Lung (tissue), 12 donors: ENCODE results near the gene TPRA1. TPM values are rescaled to one million over a fixed set of nuclear protein-coding genes. Genes with fewer than 3 reads are reported as not detected.

Experiments used
- ATAC-seq: fragments of 200-7000 bp; cut with Tn5 transposase; one replicate; pipeline ENCODE4 v1.9.1; 2020; ENCODE audit warnings: moderate number of reproducible peaks; ENCODE audit not compliant: insufficient read depth, low FRiP score
- DNase-seq, 3 donors: peaks; one replicate each; pipeline ENCODE4 v3.0.0-alpha.2; 2013 to 2017
- H3K27ac ChIP-seq, 2 donors: one replicate each; pipeline ENCODE4 v1.5.1; 2013; ENCODE audit warnings: mild to moderate bottlenecking in 2 of 2, moderate library complexity in 2 of 2, control low read depth in 1 of 2, inconsistent platforms in 1 of 2, low read depth in 1 of 2, low read length in 1 of 2
- H3K27me3 ChIP-seq, 3 donors: one replicate each; pipeline ENCODE4 v1.5.1; 2013; ENCODE audit warnings: low read length in 2 of 3; ENCODE audit not compliant: control insufficient read depth in 3 of 3, insufficient read depth in 3 of 3
- H3K36me3 ChIP-seq, 4 donors: one replicate each; pipeline ENCODE4 v1.5.1; 2013; ENCODE audit warnings: low read length in 4 of 4, mild to moderate bottlenecking in 1 of 4, moderate library complexity in 1 of 4; ENCODE audit not compliant: control insufficient read depth in 4 of 4, insufficient read depth in 4 of 4
- H3K4me1 ChIP-seq, 5 donors: one replicate each; pipeline ENCODE4 v1.5.1; 2013; ENCODE audit warnings: low read length in 5 of 5, mild to moderate bottlenecking in 2 of 5, moderate library complexity in 1 of 5; ENCODE audit not compliant: control insufficient read depth in 5 of 5, insufficient read depth in 5 of 5
- H3K4me3 ChIP-seq: one replicate; pipeline ENCODE4 v1.5.1; 2013; ENCODE audit warnings: mild to moderate bottlenecking, control low read depth, moderate library complexity
- H3K9ac ChIP-seq, 2 donors: one replicate each; pipeline ENCODE4 v1.5.1; 2013; ENCODE audit warnings: low read length in 2 of 2, control low read depth in 1 of 2; ENCODE audit not compliant: insufficient read depth in 1 of 2
- H3K9me3 ChIP-seq, 4 donors: one replicate each; pipeline ENCODE4 v1.5.1; 2013; ENCODE audit warnings: low read length in 3 of 4, mild to moderate bottlenecking in 1 of 4, moderate library complexity in 1 of 4; ENCODE audit not compliant: control insufficient read depth in 4 of 4, insufficient read depth in 3 of 4
- whole genome bisulfite sequencing, 2 donors: extraction: QIAGEN DNeasy Blood & Tissue Kit; methylation state at CpG; one replicate each; pipeline ENCODE4 v1.1.7; 2013; 5-methylcytosine and 5-hydroxymethylcytosine counted together
- polyA plus RNA-seq, 2 donors: library from polyadenylated mRNA; stranded (reverse); fragments of 200-250 nt; gene quantifications; one replicate each; pipeline ENCODE4 v1.2.1, GENCODE V29; 2013
- total RNA-seq, 2 donors: library from RNA; depleted of rRNA in 1 of 2; stranded (reverse); fragments of >200 nt in 1 of 2; gene quantifications; one replicate each; pipeline ENCODE4 v1.2.1, GENCODE V29; 2014 to 2021
- TF ChIP-seq, protein P1 (sequence below): IDR thresholded peaks from 2 replicates; pipeline ENCODE4 v1.5.1; 2012; ENCODE audit warnings: mild to moderate bottlenecking; ENCODE audit errors: control extremely low read depth, extremely low read depth
- donor health status: control.
- donor health status: control.
- donor health status: Bipolar disorder and iron deficiency.
- donor health status: healthy.
- donor health status: DM: yes; HTN: yes; CAD: no.

The TPRA1 gene
- total and polyA plus RNA-seq, 4 donors, result 28.9 to 53.2 (median 38.0) TPM

DNA sequence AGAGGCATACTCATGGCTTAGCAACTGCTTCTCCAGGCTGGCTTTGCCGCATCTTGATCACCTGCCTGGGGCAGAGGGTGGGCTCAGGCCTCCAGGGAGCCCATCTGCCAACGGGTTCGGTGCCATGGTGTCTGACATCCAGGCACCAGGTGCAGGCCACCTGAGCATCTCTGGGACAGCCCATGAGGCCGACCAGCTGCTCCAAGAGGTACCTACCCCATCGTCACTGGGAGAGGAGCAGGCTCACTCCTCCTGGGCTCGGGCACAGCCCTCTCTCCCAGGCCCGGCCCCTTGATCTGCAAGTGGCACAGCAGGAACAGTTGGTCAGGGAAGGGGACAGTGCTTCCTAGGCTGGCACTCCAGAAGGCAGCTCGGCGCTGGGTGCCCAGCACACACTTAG, 21.9 kb downstream of the TPRA1 start:
- no peak overlapping the region for H3K9ac ChIP-seq
- H3K27ac ChIP-seq, result no peak overlapping the region
- no peak for ATAC-seq
- no peak for DNase-seq
- TF ChIP-seq, protein P1, sequence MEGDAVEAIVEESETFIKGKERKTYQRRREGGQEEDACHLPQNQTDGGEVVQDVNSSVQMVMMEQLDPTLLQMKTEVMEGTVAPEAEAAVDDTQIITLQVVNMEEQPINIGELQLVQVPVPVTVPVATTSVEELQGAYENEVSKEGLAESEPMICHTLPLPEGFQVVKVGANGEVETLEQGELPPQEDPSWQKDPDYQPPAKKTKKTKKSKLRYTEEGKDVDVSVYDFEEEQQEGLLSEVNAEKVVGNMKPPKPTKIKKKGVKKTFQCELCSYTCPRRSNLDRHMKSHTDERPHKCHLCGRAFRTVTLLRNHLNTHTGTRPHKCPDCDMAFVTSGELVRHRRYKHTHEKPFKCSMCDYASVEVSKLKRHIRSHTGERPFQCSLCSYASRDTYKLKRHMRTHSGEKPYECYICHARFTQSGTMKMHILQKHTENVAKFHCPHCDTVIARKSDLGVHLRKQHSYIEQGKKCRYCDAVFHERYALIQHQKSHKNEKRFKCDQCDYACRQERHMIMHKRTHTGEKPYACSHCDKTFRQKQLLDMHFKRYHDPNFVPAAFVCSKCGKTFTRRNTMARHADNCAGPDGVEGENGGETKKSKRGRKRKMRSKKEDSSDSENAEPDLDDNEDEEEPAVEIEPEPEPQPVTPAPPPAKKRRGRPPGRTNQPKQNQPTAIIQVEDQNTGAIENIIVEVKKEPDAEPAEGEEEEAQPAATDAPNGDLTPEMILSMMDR, result no peak
- no peaks in the 10 kb centered on the region for H3K9me3 ChIP-seq
- peaks cover 0 to 4% (median 0%) of the 10 kb centered on the region in 5 donors for H3K4me1 ChIP-seq
- H3K36me3 ChIP-seq, result peaks cover 0 to 24% (median 21%) of the 10 kb centered on the region in 4 donors
- no peak overlapping the region for H3K4me3 ChIP-seq
- WGBS, 2 donors, result 89 to 94% methylated on average over 9 of the region's 9 CpGs
- no peaks in the 10 kb centered on the region for H3K27me3 ChIP-seq

DNA sequence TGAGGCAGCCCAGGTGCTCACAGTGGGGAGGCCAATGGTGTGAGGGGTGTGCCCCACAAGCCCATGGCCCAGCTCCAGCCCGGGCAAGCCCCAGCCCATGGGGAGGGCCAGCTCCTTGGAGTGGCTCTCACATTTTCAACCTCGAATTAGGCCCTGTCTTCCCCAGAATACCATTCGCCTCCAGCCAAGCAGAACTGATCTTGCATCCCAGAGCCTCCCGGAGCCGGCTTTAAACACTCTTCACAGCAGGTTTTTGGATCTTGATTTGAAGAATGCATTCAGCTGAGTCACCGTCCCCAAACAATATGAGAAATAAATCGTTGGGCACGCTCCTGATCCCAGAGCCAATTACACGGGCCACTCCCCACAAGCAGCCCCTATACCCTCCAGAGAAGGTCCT, 23.7 kb downstream of the TPRA1 start:
- 69 to 85% methylated on average over 9 of the region's 9 CpGs for WGBS, 2 donors
- no peak overlapping the region for H3K4me3 ChIP-seq
- H3K36me3 ChIP-seq, result peaks cover 0 to 18% (median 11%) of the 10 kb centered on the region in 4 donors
- DNase-seq (no peak), ATAC-seq (no peak)
- H3K27ac ChIP-seq, result no peak overlapping the region
- H3K27me3 ChIP-seq, result no peaks in the 10 kb centered on the region
- no peak overlapping the region for H3K9ac ChIP-seq
- TF ChIP-seq, protein P1, result no peak
- H3K4me1 ChIP-seq, result no peaks in the 10 kb centered on the region
- H3K9me3 ChIP-seq, result no peaks in the 10 kb centered on the region

DNA sequence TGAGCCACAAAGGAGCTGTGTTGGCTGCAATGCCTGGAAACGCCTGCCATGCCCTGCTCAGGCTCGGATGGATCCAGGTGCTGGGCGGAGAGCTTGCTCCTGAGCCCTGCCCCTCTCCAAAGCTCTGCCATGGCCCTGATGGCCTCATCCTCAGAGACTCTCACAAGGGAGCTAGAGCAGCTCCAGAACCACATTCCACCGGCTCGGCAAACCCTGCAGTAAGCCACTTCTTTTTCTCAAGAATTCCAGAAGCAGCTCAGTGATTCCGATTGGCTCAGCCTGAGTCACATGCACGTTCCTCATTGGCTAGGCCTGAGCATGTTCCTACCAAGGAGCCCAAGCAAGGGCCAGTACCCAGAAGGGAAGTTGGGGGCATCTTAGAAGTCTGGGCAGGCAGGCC, 24.8 kb downstream of the TPRA1 start:
- WGBS, 2 donors, result 74 to 85% methylated on average over 7 of the region's 7 CpGs
- no peak overlapping the region for H3K27ac ChIP-seq
- H3K36me3 ChIP-seq, result peaks cover 0 to 10% (median 5%) of the 10 kb centered on the region in 4 donors
- no peaks in the 10 kb centered on the region for H3K9me3 ChIP-seq
- no peaks in the 10 kb centered on the region for H3K4me1 ChIP-seq
- H3K9ac ChIP-seq, result no peak overlapping the region
- DNase-seq, result no peak
- H3K27me3 ChIP-seq, result no peaks in the 10 kb centered on the region
- no peak for ATAC-seq
- H3K4me3 ChIP-seq, result no peak overlapping the region
- TF ChIP-seq, protein P1, result no peak

DNA sequence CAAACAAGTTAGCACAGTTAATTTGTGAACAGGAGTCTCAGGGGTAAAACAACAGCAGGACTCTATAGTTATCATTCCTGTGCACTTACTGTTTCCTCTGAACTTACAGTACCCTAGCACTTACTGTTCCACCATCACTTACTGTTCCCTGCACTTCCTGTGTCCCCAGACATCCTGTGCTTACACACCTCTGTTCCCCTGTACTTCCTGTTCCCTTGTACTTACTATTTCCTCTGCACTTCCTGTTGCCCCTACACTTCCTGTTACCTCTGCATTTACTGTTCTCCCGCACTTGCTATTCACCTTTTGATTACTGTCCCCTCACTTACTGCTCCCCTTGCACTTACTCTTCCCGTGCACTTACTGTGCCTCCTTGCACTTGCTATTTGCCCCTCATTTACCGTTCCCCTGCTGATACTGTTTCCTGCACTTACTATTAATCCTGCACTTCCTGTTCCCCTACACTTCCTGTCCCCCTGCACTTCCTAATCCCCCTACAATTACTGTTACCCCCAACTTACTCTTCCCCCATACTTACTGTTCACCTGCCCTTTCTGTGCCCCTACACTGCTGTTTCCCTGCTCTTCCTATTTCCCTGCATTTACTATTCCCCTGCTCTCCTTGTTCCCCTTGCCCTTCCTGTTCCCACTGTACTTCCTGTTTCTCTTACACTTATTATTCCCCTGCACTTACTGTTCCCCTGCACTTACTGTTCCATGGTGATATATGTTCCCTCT, 30.3 kb downstream of the TPRA1 start:
- no peak overlapping the region for H3K9ac ChIP-seq
- no peak overlapping the region for H3K4me3 ChIP-seq
- H3K27ac ChIP-seq, result no peak overlapping the region
- ATAC-seq (no peak), DNase-seq (no peak)
- TF ChIP-seq, protein P1, result no peak
- H3K4me1 ChIP-seq, result no peaks in the 10 kb centered on the region
- WGBS, 2 donors, result 49 to 51% methylated on average over 3 of the region's 3 CpGs
- H3K36me3 ChIP-seq, result peaks cover 0 to 3% (median 0%) of the 10 kb centered on the region in 4 donors
- H3K9me3 ChIP-seq, result peaks cover 0 to 5% (median 3%) of the 10 kb centered on the region in 4 donors
- H3K27me3 ChIP-seq, result no peaks in the 10 kb centered on the region
